Mesendoderm (in vitro differentiated cells): ENCODE measurements around the gene KMT5C.
A peak's percentile ranks its signal among the peaks of the same experiment; 100 is the strongest.

Experiments used
- DNase-seq: peaks from one replicate; pipeline ENCODE4 v3.0.0; 2013
- H2AK5ac ChIP-seq: 2 replicates; pipeline ENCODE4 v1.6.1; 2013; ENCODE audit warnings: low read length, inconsistent platforms
- H2BK120ac ChIP-seq: 2 replicates; pipeline ENCODE4 v1.6.1; 2013; ENCODE audit warnings: low read depth, mild to moderate bottlenecking, low read length, moderate library complexity, mixed read lengths
- H2BK15ac ChIP-seq: replicated peaks from 2 replicates; pipeline ENCODE4 v1.6.1; 2013; ENCODE audit warnings: low read depth, mild to moderate bottlenecking, moderate library complexity
- H2BK5ac ChIP-seq: 2 replicates; pipeline ENCODE4 v1.6.1; 2013; ENCODE audit warnings: low read length, inconsistent platforms
- H3K18ac ChIP-seq: 2 replicates; pipeline ENCODE4 v1.6.1; 2013; ENCODE audit warnings: mild to moderate bottlenecking, low read length, mixed read lengths
- H3K23ac ChIP-seq: one replicate; pipeline ENCODE4 v1.6.1; 2013; ENCODE audit warnings: low read length
- H3K27ac ChIP-seq: 2 replicates; pipeline ENCODE4 v1.5.1; 2013; ENCODE audit warnings: low read depth, mild to moderate bottlenecking, inconsistent platforms, low read length, moderate library complexity
- H3K27me3 ChIP-seq: 2 replicates; pipeline ENCODE4 v1.6.1; 2013; ENCODE audit warnings: low read length, control low read depth, mild to moderate bottlenecking, inconsistent platforms; ENCODE audit not compliant: insufficient read depth, poor library complexity
- H3K36me3 ChIP-seq: 2 replicates; pipeline ENCODE4 v1.6.1; 2013; ENCODE audit warnings: low read length, inconsistent platforms; ENCODE audit not compliant: control insufficient read depth, insufficient read depth
- H3K4ac ChIP-seq: one replicate; pipeline ENCODE4 v1.6.1; 2013; ENCODE audit warnings: low read depth, mild to moderate bottlenecking, low read length, moderate library complexity
- H3K4me1 ChIP-seq: 2 replicates; pipeline ENCODE4 v1.6.1; 2013; ENCODE audit warnings: low read depth, low read length, inconsistent platforms; ENCODE audit not compliant: control insufficient read depth
- H3K4me2 ChIP-seq: 2 replicates; pipeline ENCODE4 v1.6.1; 2013; ENCODE audit warnings: low read length
- H3K4me3 ChIP-seq: 2 replicates; pipeline ENCODE4 v1.5.1; 2013; ENCODE audit warnings: mild to moderate bottlenecking, low read length
- H3K56ac ChIP-seq: one replicate; pipeline ENCODE4 v1.6.1; 2013; ENCODE audit warnings: low read length
- H3K79me1 ChIP-seq: 2 replicates; pipeline ENCODE4 v1.6.1; 2013; ENCODE audit warnings: low read length, inconsistent platforms
- H3K79me2 ChIP-seq: 2 replicates; pipeline ENCODE4 v1.6.1; 2013; ENCODE audit warnings: mild to moderate bottlenecking, low read length; ENCODE audit not compliant: control insufficient read depth, insufficient read depth
- H3K9ac ChIP-seq: 2 replicates; pipeline ENCODE4 v1.6.1; 2013; ENCODE audit warnings: low read length, inconsistent platforms
- H4K5ac ChIP-seq: one replicate; pipeline ENCODE4 v1.6.1; 2013; ENCODE audit warnings: low read length
- H4K8ac ChIP-seq: one replicate; pipeline ENCODE4 v1.6.1; 2013; ENCODE audit warnings: low read depth, mild to moderate bottlenecking, control low read depth, low read length, moderate library complexity
- WGBS: extraction: QIAGEN DNeasy Blood & Tissue Kit; methylation state at CpG from one replicate; pipeline ENCODE4 v1.1.7; 2013; ENCODE audit warnings: low lambda C conversion rate, missing lambda C conversion rate; ENCODE audit not compliant: insufficient coverage; ENCODE audit errors: extremely low coverage; 5-methylcytosine and 5-hydroxymethylcytosine counted together

Gene KMT5C

GRCh38 chr19:55368701-55369563, 29.3 kb downstream of the KMT5C start:
- Histone ChIP-seq H2BK120ac (no peak overlapping the region), H3K4me3 (no peak overlapping the region), H3K56ac (peak overlapping the region; percentile 9), H2AK5ac (no peak overlapping the region), H3K9ac (peak overlapping the region; percentile 61), H3K4me1 (no peaks in the 10 kb centered on the region), H3K27me3 (peaks cover 3% of the 10 kb centered on the region), H3K36me3 (no peaks in the 10 kb centered on the region), H4K5ac (no peak overlapping the region), H3K27ac (no peak overlapping the region), H3K23ac (peak overlapping the region; percentile 24), H3K18ac (peak overlapping the region; percentile 5), H2BK15ac (no peak overlapping the region), H3K79me2 (no peaks in the 10 kb centered on the region), H4K8ac (no peak overlapping the region), H2BK5ac (no peak overlapping the region), H3K4me2 (peak overlapping the region; percentile 22), H3K79me1 (no peaks in the 10 kb centered on the region), H3K4ac (no peak overlapping the region)
- DNase-seq, result peak; percentile 65
- no CpG with 5 or more reads among the region's 54 CpGs for WGBS

- peak; percentile 92 for DNase-seq
- peaks cover 3% of the 10 kb centered on the region for H3K27me3 ChIP-seq
- no CpG with 5 or more reads among the region's 59 CpGs for WGBS
Observed at GRCh38 chr19:55369653-55370304, 30.1 kb downstream of the KMT5C start.

GRCh38 chr19:55370305-55370988, 30.8 kb downstream of the KMT5C start, which contains the start of gene IL11:
Gene IL11 (minus strand): TSS chr19:55370463. CDS start chr19:55370310, 153 bp downstream.
- Histone ChIP-seq H2BK5ac (no peak within 1 kb of the TSS), H3K27me3 (peaks cover 3% of the 10 kb centered on the region)

More at GRCh38 chr19:55369653-55370304, 30.1 kb downstream of the KMT5C start:
- Histone ChIP-seq H3K9ac (peak overlapping the region; percentile 44), H2BK15ac (no peak overlapping the region), H3K4ac (peak overlapping the region; percentile 49), H3K36me3 (no peaks in the 10 kb centered on the region), H4K5ac (no peak overlapping the region), H2AK5ac (no peak overlapping the region), H3K4me1 (peaks cover 2% of the 10 kb centered on the region), H3K56ac (peak overlapping the region; percentile 71), H3K79me2 (no peaks in the 10 kb centered on the region), H3K23ac (no peak overlapping the region), H3K4me2 (peak overlapping the region; percentile 86), H4K8ac (no peak overlapping the region), H3K79me1 (no peaks in the 10 kb centered on the region), H3K4me3 (peak overlapping the region; percentile 20), H3K27ac (peak overlapping the region; percentile 86), H2BK5ac (no peak overlapping the region), H2BK120ac (no peak overlapping the region), H3K18ac (peak overlapping the region; percentile 29)

GRCh38 chr19:55372316-55373081, 32.8 kb downstream of the KMT5C start:
- H3K27ac ChIP-seq, result no peak overlapping the region
- no peaks in the 10 kb centered on the region for H3K36me3 ChIP-seq
- H3K23ac ChIP-seq, result no peak overlapping the region
- no peak overlapping the region for H2BK120ac ChIP-seq
- H4K5ac ChIP-seq, result no peak overlapping the region
- H3K79me2 ChIP-seq, result no peaks in the 10 kb centered on the region
- no peak overlapping the region for H3K4me2 ChIP-seq
- no peak overlapping the region for H2BK5ac ChIP-seq
- peak overlapping the region; percentile 7 for H3K18ac ChIP-seq
- no peak overlapping the region for H3K4ac ChIP-seq
- no peak overlapping the region for H2AK5ac ChIP-seq
- no peak overlapping the region for H2BK15ac ChIP-seq
- no peak overlapping the region for H3K9ac ChIP-seq
- no peak overlapping the region for H4K8ac ChIP-seq
- peaks cover 4% of the 10 kb centered on the region for H3K4me1 ChIP-seq
- H3K27me3 ChIP-seq, result peaks cover 3% of the 10 kb centered on the region
- peak; percentile 73 for DNase-seq
- H3K79me1 ChIP-seq, result no peaks in the 10 kb centered on the region
- WGBS, result no CpG with 5 or more reads among the region's 24 CpGs
- no peak overlapping the region for H3K4me3 ChIP-seq
- H3K56ac ChIP-seq, result peak overlapping the region; percentile 74

More at GRCh38 chr19:55370305-55370988, 30.8 kb downstream of the KMT5C start, which contains the start of gene IL11:
- Histone ChIP-seq H4K5ac (no peak within 1 kb of the TSS), H3K4ac (peak within 1 kb of the TSS; percentile 49), H3K4me3 (peak within 1 kb of the TSS; percentile 20), H3K23ac (peak within 1 kb of the TSS; percentile 24), H3K18ac (peak within 1 kb of the TSS; percentile 29), H2BK120ac (no peak within 1 kb of the TSS), H3K9ac (peak within 1 kb of the TSS; percentile 61), H3K36me3 (no peaks in the 10 kb centered on the region), H2AK5ac (no peak within 1 kb of the TSS), H3K79me2 (no peaks in the 10 kb centered on the region), H4K8ac (no peak within 1 kb of the TSS), H3K56ac (peak within 1 kb of the TSS; percentile 71), H3K4me2 (peak within 1 kb of the TSS; percentile 86), H3K27ac (peak within 1 kb of the TSS; percentile 86), H2BK15ac (no peak within 1 kb of the TSS), H3K79me1 (no peaks in the 10 kb centered on the region), H3K4me1 (peaks cover 2% of the 10 kb centered on the region)
- WGBS, result no CpG with 5 or more reads among the region's 32 CpGs
- peak; percentile 73 for DNase-seq

DNA sequence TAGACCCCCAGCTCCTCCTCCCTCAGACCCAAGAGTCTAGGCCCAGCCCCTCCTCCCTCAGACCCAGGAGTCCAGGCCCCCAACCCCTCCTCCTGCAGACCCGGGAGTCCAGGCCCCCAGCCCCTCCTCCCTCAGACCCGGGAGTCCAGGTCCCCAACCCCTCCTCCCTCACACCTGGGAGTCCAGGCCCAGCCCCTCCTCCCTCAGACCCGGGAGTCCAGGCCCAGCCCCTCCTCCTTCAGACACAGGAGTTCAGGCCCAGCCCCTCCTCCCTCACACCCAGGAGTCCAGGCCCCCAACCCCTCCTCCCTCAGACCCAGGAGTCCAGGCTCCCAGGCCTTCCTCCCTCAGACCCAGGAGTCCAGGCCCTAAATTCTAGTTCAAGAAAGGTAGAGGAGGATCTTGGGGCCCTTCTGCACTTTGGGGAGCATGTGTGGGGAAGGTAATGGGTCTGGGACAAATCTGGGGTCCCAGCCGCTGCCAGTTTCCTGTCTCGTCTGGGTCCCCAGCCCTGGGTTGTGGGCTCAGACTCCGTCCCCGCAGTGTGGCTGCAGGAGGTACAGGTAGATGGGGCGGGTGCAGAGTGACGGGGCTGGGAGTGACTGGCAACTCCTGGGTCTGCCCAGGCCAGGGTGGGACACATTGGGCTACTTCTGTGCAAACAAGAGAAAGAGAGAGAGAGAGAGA, 33.8 kb downstream of the KMT5C start:
- H3K4ac ChIP-seq, result no peak overlapping the region
- peaks cover 5% of the 10 kb centered on the region for H3K4me1 ChIP-seq
- peak overlapping the region; percentile 75 for H3K27ac ChIP-seq
- WGBS, result no CpG with 5 or more reads among the region's 9 CpGs
- no peak for DNase-seq
- peak overlapping the region; percentile 7 for H3K18ac ChIP-seq
- H3K79me1 ChIP-seq, result no peaks in the 10 kb centered on the region
- H4K8ac ChIP-seq, result no peak overlapping the region
- H3K56ac ChIP-seq, result peak overlapping the region; percentile 62
- H3K4me2 ChIP-seq, result no peak overlapping the region
- no peak overlapping the region for H4K5ac ChIP-seq
- no peak overlapping the region for H2BK120ac ChIP-seq
- no peak overlapping the region for H3K9ac ChIP-seq
- no peak overlapping the region for H3K4me3 ChIP-seq
- H2BK15ac ChIP-seq, result no peak overlapping the region
- H3K36me3 ChIP-seq, result no peaks in the 10 kb centered on the region
- H3K79me2 ChIP-seq, result no peaks in the 10 kb centered on the region
- no peak overlapping the region for H2AK5ac ChIP-seq
- H3K27me3 ChIP-seq, result peaks cover 3% of the 10 kb centered on the region
- H2BK5ac ChIP-seq, result no peak overlapping the region
- no peak overlapping the region for H3K23ac ChIP-seq
